Endothelial cell of umbilical vein (primary cell): Measurements from ENCODE around the gene TRIM42. TPM values are rescaled to one million over a fixed set of nuclear protein-coding genes. Genes with fewer than 3 reads are reported as not detected.

Source experiments
- BruUV-seq: library from RNA; stranded (reverse); fragments of 400-500 nt; replicated peaks from 2 replicates; lab custom pipeline; 2021; lab: Mats Ljungman, UMichigan
- CTCF ChIA-PET: fragments of 300-600, 350-600 bp; sonication (Branson Sonifier 250); formaldehyde crosslinking; loops from one replicate; lab custom pipeline; 2021; ENCODE audit warnings: antibody characterized with exemption, inconsistent platforms; lab: Charles Lee
- POLR2A ChIA-PET: fragments of 300-600, 350-600 bp; sonication (Branson Sonifier 250); formaldehyde crosslinking; loops from one replicate; lab custom pipeline; 2021; ENCODE audit warnings: antibody characterized with exemption, inconsistent platforms; lab: Charles Lee
- DNase-seq: peaks from one replicate; pipeline ENCODE4 v3.0.0-alpha.2; 2011; ENCODE audit warnings: low read depth, low spot score
- FAIRE-seq: peaks from 2 replicates; lab custom pipeline; 2011; peaks lifted over from hg19 to GRCh38; lab: Jason Lieb, UNC
- H2AFZ ChIP-seq: 2 replicates; pipeline ENCODE4 v1.6.0; 2012; ENCODE audit warnings: low read depth, low read length, control low read depth, inconsistent platforms
- H3K27ac ChIP-seq: 2 replicates; pipeline ENCODE4 v1.5.1; 2011; ENCODE audit warnings: low read depth, mild to moderate bottlenecking, control low read depth, low read length, moderate library complexity; ENCODE audit not compliant: insufficient read depth
- H3K27me3 ChIP-seq, 2 experiments: 2 replicates each; pipeline versions ENCODE4 v1.6.0 to v1.6.1; 2011; ENCODE audit warnings: low read length in 2 of 2, mixed read lengths in 1 of 2; ENCODE audit not compliant: control insufficient read depth in 2 of 2, insufficient read depth in 2 of 2
- H3K36me3 ChIP-seq, 2 experiments: 2 replicates in 1 of 2; 3 replicates in 1 of 2; pipeline ENCODE4 v1.5.1; 2011; ENCODE audit warnings: low read length in 2 of 2, mild to moderate bottlenecking in 1 of 2, moderate library complexity in 1 of 2; ENCODE audit not compliant: control insufficient read depth in 2 of 2, insufficient read depth in 2 of 2; ENCODE audit errors: extremely low read depth in 1 of 2
- H3K4me1 ChIP-seq: 3 replicates; pipeline ENCODE4 v1.5.1; 2011; ENCODE audit warnings: mild to moderate bottlenecking, low read length; ENCODE audit not compliant: control insufficient read depth, insufficient read depth; ENCODE audit errors: extremely low read depth
- H3K4me2 ChIP-seq: 2 replicates; pipeline ENCODE4 v1.6.1; 2011; ENCODE audit warnings: low read length, control low read depth, mixed read lengths; ENCODE audit not compliant: insufficient read depth
- H3K4me3 ChIP-seq, 3 experiments: fragments of 200-600 bp in 1 of 3; sonication (generic), shearing (Covaris generic) in 1 of 3; replicated peaks in 1 of 3; 2 replicates each; pipeline ENCODE4 v1.5.1; 2011 to 2016; ENCODE audit warnings: control low read depth in 3 of 3, low read length in 3 of 3, mild to moderate bottlenecking in 2 of 3, inconsistent platforms in 1 of 3, low read depth in 1 of 3, moderate library complexity in 1 of 3; ENCODE audit not compliant: insufficient read depth in 1 of 3
- H3K79me2 ChIP-seq: 2 replicates; pipeline ENCODE4 v1.6.0; 2012; ENCODE audit warnings: low read length, inconsistent platforms; ENCODE audit not compliant: control insufficient read depth, insufficient read depth
- H3K9ac ChIP-seq: replicated peaks from 2 replicates; pipeline ENCODE3; 2011; ENCODE audit warnings: low read length, control low read depth; ENCODE audit not compliant: insufficient read depth; ENCODE audit errors: extremely low read depth
- H3K9me1 ChIP-seq: replicated peaks from 3 replicates; pipeline ENCODE4 v1.6.0; 2011; ENCODE audit warnings: mild to moderate bottlenecking, low read length; ENCODE audit not compliant: control insufficient read depth, insufficient read depth; ENCODE audit errors: extremely low read depth
- H3K9me3 ChIP-seq: replicated peaks from 2 replicates; pipeline ENCODE4 v1.5.1; 2012; ENCODE audit warnings: low read length, inconsistent platforms; ENCODE audit not compliant: control insufficient read depth, insufficient read depth
- H4K20me1 ChIP-seq: replicated peaks from 2 replicates; pipeline ENCODE3; 2011; ENCODE audit warnings: mild to moderate bottlenecking, low read length; ENCODE audit not compliant: control insufficient read depth, insufficient read depth; ENCODE audit errors: extremely low read depth
- CTCF ChIP-seq, 2 donors: IDR thresholded peaks; 1 replicate in 1 of 2; 2 replicates in 1 of 2; pipeline ENCODE4 v1.5.1; 2011; ENCODE audit warnings: low read length in 2 of 2, mild to moderate bottlenecking in 2 of 2, moderate library complexity in 2 of 2, control low read depth in 1 of 2, inconsistent platforms in 1 of 2, low read depth in 1 of 2; ENCODE audit not compliant: insufficient read depth in 1 of 2; ENCODE audit errors: extremely low read depth in 1 of 2
- EZH2 ChIP-seq: IDR thresholded peaks from 2 replicates; pipeline ENCODE4 v1.6.1; 2012; ENCODE audit warnings: borderline replicate concordance, low read depth, mild to moderate bottlenecking, moderate library complexity, low read length, inconsistent platforms; ENCODE audit not compliant: severe bottlenecking
- FOS ChIP-seq: IDR thresholded peaks from 2 replicates; pipeline ENCODE4 v1.6.1; 2011; ENCODE audit warnings: mild to moderate bottlenecking, low read length, moderate library complexity, borderline replicate concordance; ENCODE audit not compliant: insufficient read depth
- GATA2 ChIP-seq: IDR thresholded peaks from 2 replicates; pipeline ENCODE4 v1.7.0; 2011; ENCODE audit warnings: low read depth, mild to moderate bottlenecking, moderate library complexity, mixed read lengths, low read length; ENCODE audit not compliant: insufficient read length, insufficient read depth
- JUN ChIP-seq: IDR thresholded peaks from 2 replicates; pipeline ENCODE4 v1.6.1; 2011; ENCODE audit warnings: borderline replicate concordance, low read depth; ENCODE audit not compliant: insufficient read length, insufficient read depth
- MAX ChIP-seq: IDR thresholded peaks from 2 replicates; pipeline ENCODE4 v1.6.1; 2011; ENCODE audit not compliant: insufficient read depth, insufficient read length
- MYC ChIP-seq: IDR thresholded peaks from one replicate; pipeline ENCODE4 v1.6.1; 2011; ENCODE audit warnings: mild to moderate bottlenecking, low read depth, low read length
- POLR2A ChIP-seq: IDR thresholded peaks from 2 replicates; pipeline ENCODE4 v1.6.1; 2012; ENCODE audit warnings: low read depth, mild to moderate bottlenecking, control low read depth, low read length
- POLR2AphosphoS5 ChIP-seq: IDR thresholded peaks from 2 replicates; pipeline ENCODE4 v1.6.1; 2012; ENCODE audit warnings: low read depth, mild to moderate bottlenecking, control low read depth, low read length, moderate library complexity; ENCODE audit not compliant: insufficient read depth
- dilution Hi-C: fragments of 300-500 bp; cut with MboI; formaldehyde crosslinking; loops from one replicate; pipeline ENCODE4 v1.15.0; 2019; ENCODE audit warnings: low sequenced_read_pairs; ENCODE audit not compliant: extremely low pct_ligation_motif_present
- intact Hi-C: fragments of 100-400 bp; cut with micrococcal nuclease; formaldehyde crosslinking; loops from one replicate; pipeline ENCODE4 v1.10.0; 2022
- polyA plus RNA-seq, 4 experiments: library from polyadenylated mRNA; depleted of rRNA in 3 of 4; stranded (reverse) in 3 of 4; unstranded in 1 of 4; fragments of >200 nt; gene quantifications; 2 replicates each; pipeline versions ENCODE4 v1.2.1 to v1.2.3, GENCODE V29; 2011 to 2012; ENCODE audit warnings: missing spikeins in 1 of 4
- total RNA-seq: library from RNA; stranded (reverse); gene quantifications from 2 replicates; pipeline ENCODE4 v1.2.3, GENCODE V29; 2021

TRIM42 gene
- total and polyA plus RNA-seq, 2 donors (not counting 3 experiments of a cell fraction or from before 2014, with no cell fraction given), result not detected

- no peaks in the 10 kb centered on the region for H3K9me3 ChIP-seq
- CTCF ChIA-PET, result no interaction called here
- no peaks in the 10 kb centered on the region for H4K20me1 ChIP-seq
- dilution Hi-C loops, result no loop called here
- DNase-seq, result no peak
- no peaks in the 10 kb centered on the region for H3K27me3 ChIP-seq
- H3K79me2 ChIP-seq, result no peaks in the 10 kb centered on the region
- POLR2A ChIA-PET, result no interaction called here
- H3K4me2 ChIP-seq, result no peak overlapping the region
- H3K27ac ChIP-seq, result no peak overlapping the region
- no peaks in the 10 kb centered on the region for H3K36me3 ChIP-seq
- no peak overlapping the region for H2AFZ ChIP-seq
- intact Hi-C loops, result no loop called here
- no TSS peak for BruUV-seq
- FAIRE-seq, result no peak
- H3K9me1 ChIP-seq, result no peaks in the 10 kb centered on the region
- TF ChIP-seq MAX, result no peak
- no peak for TF ChIP-seq MYC
- no peak for TF ChIP-seq FOS
- no peak for TF ChIP-seq JUN
- no peak for TF ChIP-seq EZH2
- no peak for TF ChIP-seq GATA2
- no peak for TF ChIP-seq CTCF (IDR thresholded peaks at IDR 0.05; ENCODE audit: extremely low read depth in 1 of 2, insufficient read depth in 1 of 2, low read depth in 1 of 2, low read length in 2 of 2)
- no peak for TF ChIP-seq POLR2AphosphoS5
- TF ChIP-seq POLR2A, result no peak
- H3K4me1 ChIP-seq, result peaks cover 4% of the 10 kb centered on the region
- no peak overlapping the region for H3K4me3 ChIP-seq
- no peak overlapping the region for H3K9ac ChIP-seq
These were observed 47.0 kb upstream of the TRIM42 start for GRCh38 chr3:140630866-140631265.
